Naive thymus-derived CD4-positive, alpha-beta T cell (primary cell): ENCODE measurements around the gene FBLN1. TPM values are rescaled to one million over a fixed set of nuclear protein-coding genes. Genes with fewer than 3 reads are reported as not detected.

Experiments
- ATAC-seq: fragments of 150-1000 bp; cut with Tn5 transposase; 2 replicates; pipeline ENCODE4 v1.10.0; 2021; ENCODE audit warnings: mild to moderate bottlenecking, moderate library complexity
- CTCF ChIA-PET: fragments of 350-600 bp; sonication (Branson Sonifier 250); formaldehyde crosslinking; loops from one replicate; lab custom pipeline; 2021; ENCODE audit warnings: antibody characterized with exemption; lab: Charles Lee
- POLR2A ChIA-PET: fragments of 350-600 bp; sonication (Branson Sonifier 250); formaldehyde crosslinking; loops from one replicate; lab custom pipeline; 2021; ENCODE audit warnings: antibody characterized with exemption, inconsistent platforms; lab: Charles Lee
- DNase-seq, 9 donors: peaks; one replicate each; pipeline versions ENCODE4 v3.0.0 to v3.0.0-alpha.2; 2020 to 2022; ENCODE audit warnings: mixed read lengths in 1 of 9
- H3K27ac ChIP-seq: one replicate; pipeline ENCODE4 v1.7.0; 2013; ENCODE audit warnings: mild to moderate bottlenecking, low read depth, low read length, moderate library complexity
- H3K27me3 ChIP-seq, 2 donors: one replicate each; pipeline ENCODE4 v1.7.0; 2013; ENCODE audit warnings: low read length in 2 of 2, mild to moderate bottlenecking in 2 of 2, moderate library complexity in 2 of 2; ENCODE audit not compliant: control insufficient read depth in 2 of 2, insufficient read depth in 2 of 2
- H3K36me3 ChIP-seq, 3 experiments: 1 replicate in 2 of 3; 2 replicates in 1 of 3; pipeline ENCODE4 v1.7.0; 2013; ENCODE audit warnings: low read length in 3 of 3, mild to moderate bottlenecking in 3 of 3, moderate library complexity in 1 of 3; ENCODE audit not compliant: insufficient read depth in 3 of 3, control insufficient read depth in 2 of 3
- H3K4me1 ChIP-seq, 2 donors: one replicate each; pipeline ENCODE4 v1.7.0; 2013; ENCODE audit warnings: low read length in 2 of 2, mild to moderate bottlenecking in 2 of 2, moderate library complexity in 1 of 2; ENCODE audit not compliant: control insufficient read depth in 2 of 2, insufficient read depth in 2 of 2
- H3K4me3 ChIP-seq: 2 replicates; pipeline ENCODE4 v1.7.0; 2013; ENCODE audit warnings: mild to moderate bottlenecking, low read length
- H3K9me3 ChIP-seq, 3 experiments: 1 replicate in 2 of 3; 2 replicates in 1 of 3; pipeline ENCODE4 v1.7.0; 2013; ENCODE audit warnings: low read length in 3 of 3; ENCODE audit not compliant: control insufficient read depth in 2 of 3
- H3K27ac Mint-ChIP-seq, 9 donors: one replicate each; pipeline ENCODE4 v1.8.0; 2020 to 2022; ENCODE audit warnings: mixed read lengths in 9 of 9, mild to moderate bottlenecking in 8 of 9, moderate library complexity in 5 of 9, inconsistent platforms in 2 of 9
- H3K27me3 Mint-ChIP-seq, 5 donors: one replicate each; pipeline ENCODE4 v1.8.0; 2021 to 2022; ENCODE audit warnings: mixed read lengths in 5 of 5, mild to moderate bottlenecking in 1 of 5
- H3K36me3 Mint-ChIP-seq, 5 donors: one replicate each; pipeline ENCODE4 v1.8.0; 2020 to 2022; ENCODE audit warnings: mixed read lengths in 5 of 5, mild to moderate bottlenecking in 3 of 5, inconsistent platforms in 1 of 5
- H3K4me1 Mint-ChIP-seq, 7 donors: one replicate each; pipeline ENCODE4 v1.8.0; 2020 to 2022; ENCODE audit warnings: mixed read lengths in 7 of 7, mild to moderate bottlenecking in 3 of 7, inconsistent platforms in 1 of 7
- H3K4me3 Mint-ChIP-seq, 10 donors: one replicate each; pipeline ENCODE4 v1.8.0; 2020 to 2022; ENCODE audit warnings: mild to moderate bottlenecking in 10 of 10, mixed read lengths in 10 of 10, moderate library complexity in 6 of 10, inconsistent platforms in 2 of 10
- H3K9me3 Mint-ChIP-seq, 11 donors: one replicate each; pipeline ENCODE4 v1.8.0; 2020 to 2022; ENCODE audit warnings: mixed read lengths in 11 of 11, mild to moderate bottlenecking in 4 of 11, inconsistent platforms in 1 of 11, moderate library complexity in 1 of 11
- intact Hi-C, 2 donors: fragments of 100-400 bp; cut with micrococcal nuclease; formaldehyde crosslinking; loops; one replicate each; pipeline ENCODE4 v1.15.1; 2023
- polyA plus RNA-seq, 2 donors: library from polyadenylated mRNA; unstranded; fragments of 300-500 nt; fragmentation: Illumina TruSeq; gene quantifications; one replicate each; pipeline ENCODE4 v1.2.3, GENCODE V29; 2021
- total RNA-seq, 6 experiments: library from RNA in 5 of 6; stranded (reverse) in 5 of 6; gene quantifications; 1 replicate in 5 of 6; 2 replicates in 1 of 6; pipeline ENCODE4 v1.2.3 and lab custom pipeline; 2021 to 2026

Gene FBLN1
- total and polyA plus RNA-seq, 7 experiments from 2014 or later, result 0.11 to 1.1 TPM; not detected in 5

GRCh38 chr22:45642986-45643385 is 140.3 kb downstream of the FBLN1 start:
- H3K4me3 ChIP-seq, result no peak overlapping the region
- peaks cover 42 to 74% (median 53%) of the 10 kb centered on the region in 5 donors for H3K27me3 Mint-ChIP-seq
- DNase-seq (no peak), ATAC-seq (no peak)
- no peaks in the 10 kb centered on the region for H3K9me3 ChIP-seq
- H3K27ac ChIP-seq, result no peak overlapping the region
- CTCF ChIA-PET, result interaction anchor here (0.6 kb wide), 1 partner anchor 58 kb away, joined by 3 read pairs; no protein-coding TSS in a partner anchor
- H3K4me1 Mint-ChIP-seq, result peaks cover 0 to 29% (median 0%) of the 10 kb centered on the region in 7 donors
- no peaks in the 10 kb centered on the region for H3K36me3 ChIP-seq
- H3K4me1 ChIP-seq, result peaks cover 0 to 7% of the 10 kb centered on the region in 2 donors
- H3K36me3 Mint-ChIP-seq, result no peaks in the 10 kb centered on the region
- no peak overlapping the region for H3K27ac Mint-ChIP-seq
- peaks cover 0 to 13% of the 10 kb centered on the region in 2 donors for H3K27me3 ChIP-seq
- no peaks in the 10 kb centered on the region for H3K9me3 Mint-ChIP-seq
- POLR2A ChIA-PET, result no interaction called here
- intact Hi-C loops, result no loop called here
- H3K4me3 Mint-ChIP-seq, result no peak overlapping the region

DNA sequence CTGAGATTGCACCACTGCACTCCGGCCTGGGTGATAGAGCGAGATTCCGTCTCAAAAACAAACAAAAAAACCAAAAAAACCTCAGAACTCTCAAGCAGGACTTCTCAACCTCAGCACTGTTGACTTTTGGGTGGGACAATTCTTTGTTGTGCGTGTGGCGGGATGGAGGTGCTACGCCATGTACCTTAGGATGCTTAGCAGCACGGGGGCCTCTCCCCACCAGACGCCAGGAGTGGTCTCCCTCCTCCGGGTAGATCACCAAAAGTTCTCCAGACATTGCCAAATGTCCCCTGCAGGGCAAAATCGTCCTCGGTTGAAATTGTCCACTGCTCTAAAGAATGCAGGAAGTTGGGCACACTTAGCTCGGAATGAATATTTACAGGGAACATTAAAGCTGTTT is 142.0 kb downstream of the FBLN1 start:
- H3K27me3 Mint-ChIP-seq, result peaks cover 36 to 72% (median 53%) of the 10 kb centered on the region in 5 donors
- ChIA-PET CTCF (interaction anchor here (1.1 to 1.5 kb wide), 2 partner anchors 11 to 336 kb away, joined by 3 to 12 read pairs; no protein-coding TSS in a partner anchor), POLR2A (no interaction called here)
- no peak overlapping the region for H3K4me3 ChIP-seq
- no peaks in the 10 kb centered on the region for H3K36me3 Mint-ChIP-seq
- peak overlapping the region in 2 of 10 donors; percentile 19 to 52 for H3K4me3 Mint-ChIP-seq
- ATAC-seq (no peak), DNase-seq (no peak)
- peaks cover 0 to 11% of the 10 kb centered on the region in 2 donors for H3K27me3 ChIP-seq
- H3K27ac ChIP-seq, result no peak overlapping the region
- peaks cover 0 to 7% of the 10 kb centered on the region in 2 donors for H3K4me1 ChIP-seq
- no peaks in the 10 kb centered on the region for H3K9me3 ChIP-seq
- peaks cover 0 to 1% (median 0%) of the 10 kb centered on the region in 11 donors for H3K9me3 Mint-ChIP-seq
- no peaks in the 10 kb centered on the region for H3K36me3 ChIP-seq
- H3K27ac Mint-ChIP-seq, result no peak overlapping the region
- intact Hi-C loops, result loop anchor here in 1 of 2 donors (1.0 to 2.0 kb wide), 2 partner anchors 27 to 66 kb away; partner anchors contain the start of gene ATXN10
- peaks cover 0 to 18% (median 0%) of the 10 kb centered on the region in 7 donors for H3K4me1 Mint-ChIP-seq

- H3K4me3 Mint-ChIP-seq, result peak overlapping the region in 2 of 10 donors; percentile 19 to 52
- H3K4me1 Mint-ChIP-seq, result peaks cover 0 to 14% (median 0%) of the 10 kb centered on the region in 7 donors
- peaks cover 36 to 68% (median 49%) of the 10 kb centered on the region in 5 donors for H3K27me3 Mint-ChIP-seq
- H3K27ac ChIP-seq, result no peak overlapping the region
- peaks cover 0 to 10% of the 10 kb centered on the region in 2 donors for H3K27me3 ChIP-seq
- H3K4me1 ChIP-seq, result peaks cover 0 to 7% of the 10 kb centered on the region in 2 donors
- peaks cover 0 to 1% (median 0%) of the 10 kb centered on the region in 11 donors for H3K9me3 Mint-ChIP-seq
- ChIA-PET POLR2A (no interaction called here), CTCF (interaction anchor here (1.1 to 1.5 kb wide), 2 partner anchors 12 to 335 kb away, joined by 3 to 12 read pairs; no protein-coding TSS in a partner anchor)
- intact Hi-C loops, result loop anchor here in 1 of 2 donors (1.0 to 2.0 kb wide), 2 partner anchors 26 to 66 kb away; partner anchors contain the start of gene ATXN10
- no peak for ATAC-seq
- no peak overlapping the region for H3K27ac Mint-ChIP-seq
- H3K4me3 ChIP-seq, result no peak overlapping the region
- no peaks in the 10 kb centered on the region for H3K36me3 ChIP-seq
- no peaks in the 10 kb centered on the region for H3K36me3 Mint-ChIP-seq
- DNase-seq, result no peak
- H3K9me3 ChIP-seq, result no peaks in the 10 kb centered on the region
These were observed 142.5 kb downstream of the FBLN1 start for GRCh38 chr22:45645150-45645525.

- ChIA-PET POLR2A (interaction anchor here (0.5 kb wide), 1 partner anchor 168 kb away, joined by 3 read pairs; no protein-coding TSS in a partner anchor), CTCF (interaction anchor here (0.5 to 1.1 kb wide), 2 partner anchors 13 to 268 kb away, joined by 5 to 12 read pairs; no protein-coding TSS in a partner anchor)
- Histone ChIP-seq H3K27ac (no peak overlapping the region), H3K27me3 (peaks cover 0 to 10% of the 10 kb centered on the region in 2 donors), H3K4me3 (no peak overlapping the region), H3K36me3 (no peaks in the 10 kb centered on the region), H3K4me1 (peaks cover 0 to 7% of the 10 kb centered on the region in 2 donors), H3K9me3 (no peaks in the 10 kb centered on the region)
- no peaks in the 10 kb centered on the region for H3K36me3 Mint-ChIP-seq
- H3K4me3 Mint-ChIP-seq, result peak overlapping the region in 6 of 10 donors; percentile 30 to 66 (median 50)
- peak; percentile 47 to 85 (median 73) for DNase-seq
- intact Hi-C loops, result loop anchor here in 1 of 2 donors (1.0 to 2.0 kb wide), 2 partner anchors 26 to 67 kb away; partner anchors contain the start of gene ATXN10
- H3K9me3 Mint-ChIP-seq, result peaks cover 0 to 1% (median 0%) of the 10 kb centered on the region in 11 donors
- peak overlapping the region in 1 of 9 donors; percentile 33 for H3K27ac Mint-ChIP-seq
- peaks cover 0 to 12% (median 0%) of the 10 kb centered on the region in 7 donors for H3K4me1 Mint-ChIP-seq
- ATAC-seq, result peak; percentile 95
- H3K27me3 Mint-ChIP-seq, result peaks cover 33 to 69% (median 49%) of the 10 kb centered on the region in 5 donors
These were observed 143.1 kb downstream of the FBLN1 start for GRCh38 chr22:45645526-45646414.

GRCh38 chr22:45647532-45648225 is 145.0 kb downstream of the FBLN1 start:
- no peak for DNase-seq
- H3K36me3 Mint-ChIP-seq, result no peaks in the 10 kb centered on the region
- ChIA-PET POLR2A (no interaction called here), CTCF (interaction anchor here (0.7 kb wide), 1 partner anchor 315 kb away, joined by 3 read pairs; no protein-coding TSS in a partner anchor)
- peaks cover 0 to 8% (median 0%) of the 10 kb centered on the region in 7 donors for H3K4me1 Mint-ChIP-seq
- H3K27me3 Mint-ChIP-seq, result peaks cover 29 to 57% (median 45%) of the 10 kb centered on the region in 5 donors
- Histone ChIP-seq H3K36me3 (no peaks in the 10 kb centered on the region), H3K27me3 (peaks cover 0 to 10% of the 10 kb centered on the region in 2 donors), H3K4me3 (no peak overlapping the region), H3K4me1 (peaks cover 0 to 7% of the 10 kb centered on the region in 2 donors), H3K9me3 (no peaks in the 10 kb centered on the region), H3K27ac (no peak overlapping the region)
- H3K9me3 Mint-ChIP-seq, result peaks cover 0 to 3% (median 0%) of the 10 kb centered on the region in 11 donors
- ATAC-seq, result no peak
- H3K4me3 Mint-ChIP-seq, result no peak overlapping the region
- H3K27ac Mint-ChIP-seq, result no peak overlapping the region
- intact Hi-C loops, result no loop called here
